Measurements from ENCODE around the gene ACTN2.

The ACTN2 gene

DNA sequence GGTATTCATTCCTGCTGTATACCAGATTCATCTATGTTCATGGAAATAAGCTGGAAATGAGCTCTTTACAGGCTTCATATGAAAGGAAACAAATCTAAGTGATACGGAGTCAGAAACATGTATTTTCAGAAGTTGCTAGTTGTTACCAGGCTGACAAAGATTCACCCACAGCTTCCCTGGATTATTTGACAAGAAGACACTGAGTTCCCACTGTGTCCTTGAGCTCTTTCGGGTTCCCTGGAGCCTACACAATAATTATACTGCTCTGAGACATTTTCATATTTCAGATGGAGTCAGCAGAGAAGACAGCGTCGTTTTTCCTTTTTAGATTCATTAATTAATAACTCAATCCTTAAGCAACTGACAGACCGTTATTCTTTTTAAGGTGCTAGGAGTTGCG, 79.5 kb downstream of the ACTN2 start:
- DNase-seq (ENCODE audit: low read depth in 1 of 2, low spot score in 1 of 2): no peak

DNA sequence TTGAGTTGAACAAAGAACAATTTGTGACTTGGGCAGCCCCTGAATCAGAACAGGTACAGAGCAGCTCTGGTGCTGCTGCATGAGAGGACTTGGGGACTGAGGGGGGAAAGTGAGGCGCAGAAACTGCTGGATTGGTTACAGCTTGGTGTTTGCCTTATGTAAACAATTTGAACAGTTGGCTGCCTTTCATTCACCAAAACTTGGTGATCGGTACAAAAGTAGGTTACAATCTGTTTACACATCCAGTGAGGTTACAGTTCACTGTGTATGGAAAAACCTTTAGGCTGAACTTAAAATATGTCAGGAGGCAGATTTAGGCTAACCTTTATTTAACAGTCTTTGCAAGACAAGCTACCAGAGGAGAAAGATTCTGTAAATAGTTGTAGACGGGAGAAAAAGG, 80.2 kb downstream of the ACTN2 start:
- DNase-seq (ENCODE audit: low read depth in 1 of 2, low spot score in 1 of 2): no peak

DNA sequence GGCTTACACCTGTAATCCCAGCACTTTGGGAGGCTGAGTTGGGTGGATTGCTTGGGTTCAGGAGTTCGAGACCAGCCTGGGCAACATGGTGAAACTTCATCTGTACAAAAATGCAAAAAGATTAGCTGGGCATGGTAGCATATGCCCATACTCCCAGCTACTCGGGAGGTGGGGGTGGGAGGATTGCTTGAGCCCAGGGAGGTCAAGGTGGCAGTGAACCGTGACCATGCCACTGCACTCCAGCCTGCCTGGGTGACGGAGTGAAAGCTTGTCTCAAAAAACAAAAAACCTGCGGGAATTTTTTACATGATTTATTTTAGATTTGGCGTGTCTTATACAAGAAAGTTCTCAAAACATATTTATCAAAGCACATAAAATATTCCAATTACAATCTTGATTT, 81.0 kb downstream of the ACTN2 start:
- no peak for DNase-seq (ENCODE audit: low read depth in 1 of 2, low spot score in 1 of 2)

- no peak for DNase-seq (ENCODE audit: low read depth in 1 of 2, low spot score in 1 of 2)
These were observed 82.3 kb downstream of the ACTN2 start for GRCh38 chr1:236768601-236769000.

- DNase-seq (ENCODE audit: low read depth in 1 of 2, low spot score in 1 of 2): no peak
These were observed 87.6 kb downstream of the ACTN2 start for GRCh38 chr1:236773919-236774318.

GRCh38 chr1:236774926-236775325, 88.6 kb downstream of the ACTN2 start:
- DNase-seq (ENCODE audit: low read depth in 1 of 2, low spot score in 1 of 2): no peak

DNA sequence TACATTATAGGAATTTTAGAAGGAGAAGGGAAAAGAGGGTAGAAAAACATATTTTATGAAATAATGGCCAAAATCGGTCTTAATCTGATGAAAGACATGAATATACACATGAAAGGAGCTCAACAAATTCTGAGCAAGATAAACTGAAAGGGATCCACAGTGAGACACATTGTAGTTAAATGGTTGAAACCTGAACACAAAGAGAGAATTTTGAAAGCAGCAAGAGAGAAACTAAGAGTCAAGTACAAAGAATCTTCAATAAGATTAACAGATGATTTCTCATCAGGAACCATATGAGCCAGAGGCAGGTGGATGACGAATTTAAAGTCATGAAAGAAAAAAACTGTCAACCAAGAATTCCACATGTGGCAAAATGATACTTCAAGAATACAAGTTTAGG, 93.0 kb downstream of the ACTN2 start:
- no peak for DNase-seq (ENCODE audit: low read depth in 1 of 2, low spot score in 1 of 2)

GRCh38 chr1:236785477-236785876, 99.2 kb downstream of the ACTN2 start:
- no peak for DNase-seq (ENCODE audit: low read depth in 1 of 2, low spot score in 1 of 2)

- DNase-seq (ENCODE audit: low read depth in 1 of 2, low spot score in 1 of 2): no peak
These were observed 100.2 kb downstream of the ACTN2 start for GRCh38 chr1:236786453-236786852.

GRCh38 chr1:236794585-236795034, 108.3 kb downstream of the ACTN2 start:
- DNase-seq (ENCODE audit: low read depth in 1 of 2, low spot score in 1 of 2): no peak

DNA sequence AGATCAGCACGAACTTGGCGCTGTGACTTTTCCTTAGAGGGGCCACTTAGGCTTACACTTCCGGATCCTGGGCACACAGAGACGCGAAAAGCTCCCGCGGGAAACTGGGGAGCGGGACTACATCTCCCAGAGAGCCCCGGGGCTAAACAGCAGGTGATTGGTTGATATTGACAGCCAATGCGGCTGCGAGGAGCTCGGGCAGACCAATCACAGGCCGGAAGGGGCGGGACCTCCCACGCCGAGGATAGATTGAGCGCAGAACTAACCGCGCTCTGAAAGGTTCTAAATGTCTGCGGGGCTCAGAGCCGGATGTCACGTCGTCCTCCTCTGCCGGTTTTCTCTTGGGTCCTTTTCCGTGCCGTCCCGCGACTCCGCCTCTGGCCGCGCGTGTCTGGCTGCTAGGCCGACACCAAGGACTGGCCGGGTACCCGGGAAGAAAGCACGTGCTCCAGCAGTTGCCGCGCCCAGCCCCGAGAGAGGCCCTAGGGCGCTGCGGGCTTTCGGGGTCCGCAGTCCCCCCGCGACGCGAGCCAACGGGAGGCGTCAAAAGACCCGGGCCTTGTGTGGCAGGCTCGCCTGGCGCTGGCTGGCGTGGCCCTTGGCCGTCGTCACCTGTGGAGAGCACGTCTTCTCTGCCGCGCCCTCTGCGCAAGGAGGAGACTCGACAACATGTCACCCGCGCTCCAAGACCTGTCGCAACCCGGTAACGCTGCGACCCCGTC, 108.9 kb downstream of the ACTN2 start, which contains the start of gene MTR:
Gene MTR (plus strand): TSS at position 258 of the 722 bp plus-strand sequence. CDS start 412 bp downstream, at position 670.
- DNase-seq (ENCODE audit: low read depth in 1 of 2, low spot score in 1 of 2): peak; percentile 90 to 92

DNA sequence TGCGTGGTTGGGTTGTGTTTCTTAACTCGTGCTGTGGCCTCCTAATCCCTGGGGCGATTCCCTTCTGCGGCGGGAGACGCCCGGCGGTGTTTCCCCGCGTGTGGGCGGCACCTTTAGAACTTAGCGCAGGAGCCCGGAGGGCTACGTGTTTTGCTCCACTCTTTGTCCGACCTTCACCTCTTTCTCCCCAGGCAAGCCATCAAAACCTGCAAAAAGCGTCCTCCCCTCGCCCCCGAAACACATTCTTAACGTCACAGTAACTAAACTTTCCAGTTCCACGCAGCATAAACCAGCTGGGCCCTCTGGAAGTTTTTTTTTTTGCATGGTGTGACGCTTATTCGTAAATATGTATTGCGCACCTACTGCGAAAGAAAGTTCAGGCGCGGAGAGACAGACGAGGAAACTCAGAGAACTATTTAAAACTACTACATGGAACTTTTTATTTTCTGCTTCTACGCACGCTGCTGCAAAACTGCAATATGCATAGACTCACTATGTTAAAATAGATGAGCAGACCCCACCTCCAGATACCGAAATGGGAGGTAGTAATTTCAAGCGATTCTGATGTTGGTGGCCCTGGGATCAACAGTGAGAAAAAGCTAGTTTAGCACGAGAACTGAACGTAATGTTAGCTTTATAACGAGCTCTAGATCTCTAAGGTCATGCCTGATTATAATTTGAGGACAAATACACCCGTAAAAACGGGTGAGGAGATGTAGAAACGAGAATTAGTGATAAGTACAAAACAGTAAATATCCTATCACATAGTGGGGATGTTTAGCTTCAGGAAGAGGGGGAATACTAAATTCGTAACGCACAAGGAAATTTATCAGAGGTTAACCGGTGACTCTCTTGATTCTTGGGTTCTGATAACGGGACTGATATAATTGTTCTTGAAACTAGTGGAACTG, 109.7 kb downstream of the ACTN2 start:
- DNase-seq (ENCODE audit: low read depth in 1 of 2, low spot score in 1 of 2): peak in 1 of 2 donors; percentile 45

DNA sequence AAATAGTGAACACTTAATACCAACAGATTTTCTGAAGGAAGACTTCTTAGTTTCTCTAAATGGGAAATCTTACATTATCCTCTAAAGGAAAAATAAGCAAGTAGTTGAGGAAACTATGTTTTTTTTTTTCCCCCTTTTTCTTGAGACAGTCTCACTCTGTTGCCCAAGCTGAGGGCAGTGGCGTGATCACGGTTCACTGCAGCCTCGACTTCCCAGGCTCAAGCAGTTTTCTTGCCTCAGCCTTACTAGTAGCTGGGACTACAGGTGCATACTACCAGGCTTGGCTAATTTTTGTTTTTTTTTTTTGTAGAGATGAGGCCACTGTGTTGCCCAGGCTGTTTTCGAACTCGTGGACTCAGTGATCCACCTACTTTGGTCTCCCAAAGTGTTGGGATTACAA, 112.7 kb downstream of the ACTN2 start:
- DNase-seq (ENCODE audit: low read depth in 1 of 2, low spot score in 1 of 2): no peak

- no peak for DNase-seq (ENCODE audit: low read depth in 1 of 2, low spot score in 1 of 2)
These were observed 113.8 kb downstream of the ACTN2 start for GRCh38 chr1:236800002-236800620.

GRCh38 chr1:236800623-236801022, 114.3 kb downstream of the ACTN2 start:
- no peak for DNase-seq (ENCODE audit: low read depth in 1 of 2, low spot score in 1 of 2)

DNA sequence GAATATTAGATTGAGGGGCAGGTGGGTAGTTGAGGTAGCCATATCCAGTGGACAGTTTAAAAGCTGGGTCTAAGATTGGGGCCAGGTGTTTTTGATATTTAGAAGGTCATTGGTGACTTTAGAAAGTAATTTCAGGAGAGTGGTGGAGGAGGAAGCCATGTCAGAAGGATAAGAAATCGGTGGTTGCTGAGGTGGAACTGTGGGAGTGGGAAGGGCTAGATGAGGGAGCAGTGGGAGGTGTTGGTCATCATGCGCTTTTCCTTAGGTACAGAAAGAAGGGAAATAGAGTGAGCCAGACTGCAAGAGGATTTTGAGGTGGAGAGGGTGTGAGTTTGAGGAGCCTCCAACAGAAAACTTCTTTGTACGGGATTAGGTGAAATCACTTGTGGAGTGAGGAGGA, 116.0 kb downstream of the ACTN2 start:
- no peak for DNase-seq (ENCODE audit: low read depth in 1 of 2, low spot score in 1 of 2)

DNA sequence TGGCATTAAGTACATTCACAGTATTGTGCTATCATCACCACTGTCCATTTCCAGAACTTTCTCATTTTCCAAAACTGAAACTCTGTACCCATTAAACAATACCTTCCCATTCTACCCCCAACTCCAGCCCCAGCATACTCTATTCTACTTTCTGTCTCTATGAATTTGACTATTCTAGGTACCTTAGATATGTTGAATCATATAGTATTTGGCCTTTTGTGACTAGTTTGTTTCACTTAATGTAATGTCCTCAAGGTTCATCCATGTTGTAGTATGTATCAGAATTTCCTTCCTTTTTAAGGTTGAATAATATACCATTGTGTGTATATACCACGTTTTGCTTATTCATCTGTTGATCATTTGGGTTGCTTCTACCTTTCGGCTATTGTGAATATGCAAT, 120.3 kb downstream of the ACTN2 start:
- DNase-seq (ENCODE audit: low read depth in 1 of 2, low spot score in 1 of 2): no peak

DNA sequence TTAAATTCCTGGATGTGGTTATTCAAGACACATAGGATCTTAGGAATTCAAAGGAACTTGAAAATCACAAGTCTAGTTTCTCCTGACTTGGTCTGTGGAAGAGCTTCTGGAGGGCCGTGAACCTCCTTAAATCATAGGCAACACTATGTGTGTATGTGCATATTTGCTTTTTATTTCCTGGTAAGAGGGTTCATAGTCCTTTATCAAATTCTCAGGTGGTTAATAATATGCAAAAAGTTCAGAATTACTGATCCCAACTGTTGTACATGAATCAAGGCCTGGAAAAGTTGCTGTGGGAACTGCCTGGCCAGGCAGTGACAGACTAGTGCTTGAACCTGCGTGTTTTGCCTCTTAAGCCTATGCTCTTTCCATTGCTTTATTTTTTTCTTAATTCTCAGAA, 121.7 kb downstream of the ACTN2 start:
- no peak for DNase-seq (ENCODE audit: low read depth in 1 of 2, low spot score in 1 of 2)

GRCh38 chr1:236808564-236809130, 122.3 kb downstream of the ACTN2 start:
- DNase-seq (ENCODE audit: low read depth in 1 of 2, low spot score in 1 of 2): no peak

GRCh38 chr1:236809148-236809547, 122.8 kb downstream of the ACTN2 start:
- no peak for DNase-seq (ENCODE audit: low read depth in 1 of 2, low spot score in 1 of 2)

DNA sequence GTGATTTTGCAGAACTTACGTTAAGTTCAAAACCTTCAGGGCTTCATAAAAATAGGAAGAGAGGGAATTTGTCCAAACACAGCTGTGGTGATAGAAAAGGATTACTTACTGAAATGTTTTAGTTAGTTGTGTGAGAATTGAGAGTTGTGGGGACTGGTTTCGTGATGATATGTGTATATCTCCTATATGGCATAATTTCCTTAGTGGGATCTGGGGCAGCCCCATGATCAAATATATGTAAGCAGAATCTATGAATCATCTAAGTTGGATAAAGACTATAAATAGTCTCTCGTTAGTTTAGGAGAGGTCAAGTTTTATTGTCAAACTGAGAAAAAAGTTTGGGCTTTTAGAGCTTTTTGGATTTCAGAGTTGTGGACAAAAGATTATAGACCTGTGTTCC, 123.7 kb downstream of the ACTN2 start:
- DNase-seq (ENCODE audit: low read depth in 1 of 2, low spot score in 1 of 2): no peak

All from activated T-helper 1 cell treated with anti-CD3 and anti-CD28 coated beads, Interleukin-2, amount 50 U/mL, for 16 hours (primary cell).